ENCODE measurements around the gene CMBL. TPM values are rescaled to one million over a fixed set of nuclear protein-coding genes. Genes with fewer than 3 reads are reported as not detected.

CMBL gene
- polyA plus RNA-seq, 1 experiment = 23.8 TPM

- Histone ChIP-seq H3K27me3 (ENCODE audit: control insufficient read depth, insufficient read depth, low read length) (0 out of 2 replicates have a peak, but pooled peaks cover 1% of the 10 kb centered on the region), H3K4me3 (ENCODE audit: low read depth, low read length) (no peak overlapping the region), H3K36me3 (ENCODE audit: control insufficient read depth, insufficient read depth, low read length) (no peaks in the 10 kb centered on the region)
- CTCF ChIA-PET = no interaction called here
- no peak for DNase-seq (ENCODE audit: low read depth)
- no peak for TF ChIP-seq CTCF (IDR thresholded peaks at IDR 0.05; ENCODE audit: insufficient read depth, low read depth, low read length)
- POLR2A ChIA-PET = no interaction called here
These were observed 17.0 kb upstream of the CMBL start for GRCh38 chr5:10324518-10325370.

GRCh38 chr5:10323588-10324488 lies 16.1 kb upstream of the CMBL start:
- TF ChIP-seq CTCF (IDR thresholded peaks at IDR 0.05; ENCODE audit: insufficient read depth, low read depth, low read length) = no peak
- POLR2A ChIA-PET = no interaction called here
- 0 out of 2 replicates have a peak, but pooled peaks cover 1% of the 10 kb centered on the region for H3K27me3 ChIP-seq (ENCODE audit: control insufficient read depth, insufficient read depth, low read length)
- CTCF ChIA-PET = no interaction called here
- DNase-seq (ENCODE audit: low read depth) = no peak
- no peak overlapping the region for H3K4me3 ChIP-seq (ENCODE audit: low read depth, low read length)
- no peaks in the 10 kb centered on the region for H3K36me3 ChIP-seq (ENCODE audit: control insufficient read depth, insufficient read depth, low read length)

- no peak for DNase-seq (ENCODE audit: low read depth)
- TF ChIP-seq CTCF (IDR thresholded peaks at IDR 0.05; ENCODE audit: insufficient read depth, low read depth, low read length) = no peak
- H3K4me3 ChIP-seq (ENCODE audit: low read depth, low read length) = no peak overlapping the region
- CTCF ChIA-PET = no interaction called here
- H3K27me3 ChIP-seq (ENCODE audit: control insufficient read depth, insufficient read depth, low read length) = 0 out of 2 replicates have a peak, but pooled peaks cover 1% of the 10 kb centered on the region
- POLR2A ChIA-PET = no interaction called here
- H3K36me3 ChIP-seq (ENCODE audit: control insufficient read depth, insufficient read depth, low read length) = no peaks in the 10 kb centered on the region
These were observed 14.2 kb upstream of the CMBL start for GRCh38 chr5:10321882-10322281.

- Histone ChIP-seq H3K27me3 (ENCODE audit: control insufficient read depth, insufficient read depth, low read length) (0 out of 2 replicates have a peak, but pooled peaks cover 1% of the 10 kb centered on the region), H3K4me3 (ENCODE audit: low read depth, low read length) (no peak overlapping the region), H3K36me3 (ENCODE audit: control insufficient read depth, insufficient read depth, low read length) (no peaks in the 10 kb centered on the region)
- ChIA-PET POLR2A (no interaction called here), CTCF (no interaction called here)
- no peak for DNase-seq (ENCODE audit: low read depth)
- TF ChIP-seq CTCF (IDR thresholded peaks at IDR 0.05; ENCODE audit: insufficient read depth, low read depth, low read length) = no peak
These were observed 13.1 kb upstream of the CMBL start for GRCh38 chr5:10320793-10321192.
